Sigmoid colon (tissue), 4 donors: ENCODE measurements around the gene NAP1L5.

Source experiments
- CTCF ChIP-seq, 4 experiments: fragments of 450-650 bp in 3 of 4; fragments of 200-600 bp in 1 of 4; IDR thresholded peaks; one replicate each; pipeline ENCODE4 v1.5.1; 2016 to 2019; ENCODE audit warnings: antibody characterized with exemption in 4 of 4, mild to moderate bottlenecking in 3 of 4, moderate library complexity in 2 of 4
- EP300 ChIP-seq, 4 donors: sonication (generic); formaldehyde crosslinking; IDR thresholded peaks; one replicate each; pipeline ENCODE4 v1.6.1; 2017; ENCODE audit warnings: antibody characterized with exemption in 4 of 4
- POLR2A ChIP-seq, 2 donors: fragments of 450-650 bp; IDR thresholded peaks; one replicate each; pipeline ENCODE4 v1.6.1; 2016; ENCODE audit warnings: antibody characterized with exemption in 2 of 2, mild to moderate bottlenecking in 2 of 2, moderate library complexity in 2 of 2

GRCh38 chr4:88743696-88744095 lies 46.1 kb upstream of the NAP1L5 start:
- TF ChIP-seq CTCF (IDR thresholded peaks at IDR 0.05) (no peak), EP300 (IDR thresholded peaks at IDR 0.05) (no peak), POLR2A (IDR thresholded peaks at IDR 0.05) (no peak)
